ENCODE results near the gene EMID1.

EMID1 gene

DNA sequence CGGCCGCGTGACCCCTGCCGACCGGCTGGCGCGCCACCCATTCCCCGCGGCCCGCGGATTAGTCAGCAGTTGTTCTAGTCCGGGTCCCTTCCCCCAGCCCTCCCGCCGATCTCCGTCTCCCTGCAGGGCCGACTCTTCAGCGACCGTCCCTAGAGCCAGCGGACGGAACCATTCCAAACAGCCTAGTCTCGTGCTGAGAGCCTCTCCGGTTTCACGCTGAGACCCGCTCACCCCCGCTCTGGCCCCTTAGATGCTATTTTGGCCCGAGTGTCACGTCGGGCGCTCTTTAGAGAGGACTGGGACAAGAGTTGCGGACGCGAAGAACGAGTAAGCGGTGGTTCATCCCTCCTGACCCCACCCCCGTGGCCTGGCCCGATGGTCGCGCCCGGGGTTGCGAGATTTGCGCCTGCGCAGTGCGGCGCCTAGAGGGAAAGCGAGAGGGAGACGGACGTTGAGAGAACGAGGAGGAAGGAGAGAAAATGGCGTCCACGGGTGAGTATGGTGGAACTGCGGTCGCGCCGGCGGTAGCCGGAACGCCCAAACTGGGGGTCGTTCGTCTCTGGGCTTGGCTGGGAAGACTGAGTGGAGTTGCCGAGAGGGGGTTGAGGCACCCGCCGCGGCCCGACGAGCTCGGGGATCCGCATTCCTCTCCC lies 62.3 kb downstream of the EMID1 start, which contains the start of the genes EWSR1 and RHBDD3:
EWSR1 (plus strand) TSS at position 411 of the 653 bp plus-strand sequence; CDS start at position 480, 69 bp downstream.
RHBDD3 (minus strand) TSS at position 124 of the 653 bp plus-strand sequence. CDS start 2,355 bp downstream, outside the sequence.
- TF ChIP-seq, protein P1, sequence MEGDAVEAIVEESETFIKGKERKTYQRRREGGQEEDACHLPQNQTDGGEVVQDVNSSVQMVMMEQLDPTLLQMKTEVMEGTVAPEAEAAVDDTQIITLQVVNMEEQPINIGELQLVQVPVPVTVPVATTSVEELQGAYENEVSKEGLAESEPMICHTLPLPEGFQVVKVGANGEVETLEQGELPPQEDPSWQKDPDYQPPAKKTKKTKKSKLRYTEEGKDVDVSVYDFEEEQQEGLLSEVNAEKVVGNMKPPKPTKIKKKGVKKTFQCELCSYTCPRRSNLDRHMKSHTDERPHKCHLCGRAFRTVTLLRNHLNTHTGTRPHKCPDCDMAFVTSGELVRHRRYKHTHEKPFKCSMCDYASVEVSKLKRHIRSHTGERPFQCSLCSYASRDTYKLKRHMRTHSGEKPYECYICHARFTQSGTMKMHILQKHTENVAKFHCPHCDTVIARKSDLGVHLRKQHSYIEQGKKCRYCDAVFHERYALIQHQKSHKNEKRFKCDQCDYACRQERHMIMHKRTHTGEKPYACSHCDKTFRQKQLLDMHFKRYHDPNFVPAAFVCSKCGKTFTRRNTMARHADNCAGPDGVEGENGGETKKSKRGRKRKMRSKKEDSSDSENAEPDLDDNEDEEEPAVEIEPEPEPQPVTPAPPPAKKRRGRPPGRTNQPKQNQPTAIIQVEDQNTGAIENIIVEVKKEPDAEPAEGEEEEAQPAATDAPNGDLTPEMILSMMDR (IDR thresholded peaks at IDR 0.05; ENCODE audit: low read depth, low read length, missing control alignments): no peak
- peak; percentile 71 for DNase-seq (ENCODE audit: extremely low read depth, low read depth)
- H3K4me3 ChIP-seq (replicated peaks; ENCODE audit: low read depth, low read length): peak within 1 kb of the TSS; percentile 80

DNA sequence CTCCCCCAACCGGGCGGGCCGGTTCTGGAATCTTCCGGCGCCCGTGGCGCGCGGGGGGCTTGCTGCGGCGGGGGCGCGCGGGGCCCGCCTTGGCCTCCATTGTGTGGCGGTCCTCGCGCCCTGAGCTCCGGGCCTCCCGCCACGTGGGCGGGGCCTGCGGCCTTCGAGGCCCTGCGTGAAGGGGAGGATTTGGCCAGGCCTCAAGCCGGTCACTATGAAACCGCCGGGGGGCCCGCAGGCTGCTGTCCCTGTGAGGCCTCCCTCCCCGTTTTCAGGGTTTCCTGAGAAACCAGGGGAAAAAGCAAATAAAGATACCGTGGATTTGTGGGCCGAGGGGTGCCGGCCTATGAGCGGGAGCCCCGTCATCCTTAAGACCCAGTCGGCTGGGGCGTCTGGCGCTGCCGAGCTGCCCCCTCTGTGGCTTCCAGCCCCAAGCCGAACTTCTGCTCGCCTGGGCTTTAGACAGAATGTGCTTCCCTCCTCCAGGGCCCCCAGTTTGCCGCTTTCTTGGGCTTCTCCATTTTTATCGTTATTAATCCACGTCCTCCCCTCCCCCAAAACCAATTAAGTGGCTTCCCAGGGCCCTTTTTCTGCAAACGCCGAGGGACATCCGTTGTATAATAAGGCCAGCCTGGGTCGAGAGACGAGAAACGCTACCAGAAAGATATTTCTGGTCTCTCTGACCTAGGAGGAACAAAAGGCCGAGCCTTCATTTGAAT lies 63.0 kb downstream of the EMID1 start:
- no peak for DNase-seq (ENCODE audit: extremely low read depth, low read depth)
- TF ChIP-seq, protein P1 (IDR thresholded peaks at IDR 0.05; ENCODE audit: low read depth, low read length, missing control alignments): no peak

DNA sequence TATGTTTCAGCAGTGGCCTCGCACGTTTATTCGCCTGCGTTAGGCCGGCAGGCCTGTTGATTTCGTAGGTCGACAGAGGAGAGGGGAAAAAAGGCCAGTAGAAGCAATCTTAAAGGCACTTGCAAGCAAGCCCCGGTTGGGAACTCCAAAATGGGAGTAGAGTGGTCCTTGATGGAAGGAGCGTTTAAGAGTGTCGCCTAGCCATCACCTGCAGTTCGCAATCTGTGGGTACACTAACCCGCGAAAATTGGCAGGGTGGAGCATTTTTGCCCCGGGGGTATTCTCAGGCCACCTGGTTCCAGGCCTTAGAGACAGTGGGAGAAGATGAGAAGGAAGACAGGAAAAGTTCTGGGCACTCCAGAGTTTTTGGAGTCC lies 63.5 kb downstream of the EMID1 start:
- DNase-seq (ENCODE audit: extremely low read depth, low read depth): no peak
- TF ChIP-seq, protein P1 (IDR thresholded peaks at IDR 0.05; ENCODE audit: low read depth, low read length, missing control alignments): no peak
- peak overlapping the region; percentile 80 for H3K4me3 ChIP-seq (replicated peaks; ENCODE audit: low read depth, low read length)

More for the DNA sequence above, 63.0 kb downstream of the EMID1 start:
- peak overlapping the region; percentile 80 for H3K4me3 ChIP-seq (replicated peaks; ENCODE audit: low read depth, low read length)

DNA sequence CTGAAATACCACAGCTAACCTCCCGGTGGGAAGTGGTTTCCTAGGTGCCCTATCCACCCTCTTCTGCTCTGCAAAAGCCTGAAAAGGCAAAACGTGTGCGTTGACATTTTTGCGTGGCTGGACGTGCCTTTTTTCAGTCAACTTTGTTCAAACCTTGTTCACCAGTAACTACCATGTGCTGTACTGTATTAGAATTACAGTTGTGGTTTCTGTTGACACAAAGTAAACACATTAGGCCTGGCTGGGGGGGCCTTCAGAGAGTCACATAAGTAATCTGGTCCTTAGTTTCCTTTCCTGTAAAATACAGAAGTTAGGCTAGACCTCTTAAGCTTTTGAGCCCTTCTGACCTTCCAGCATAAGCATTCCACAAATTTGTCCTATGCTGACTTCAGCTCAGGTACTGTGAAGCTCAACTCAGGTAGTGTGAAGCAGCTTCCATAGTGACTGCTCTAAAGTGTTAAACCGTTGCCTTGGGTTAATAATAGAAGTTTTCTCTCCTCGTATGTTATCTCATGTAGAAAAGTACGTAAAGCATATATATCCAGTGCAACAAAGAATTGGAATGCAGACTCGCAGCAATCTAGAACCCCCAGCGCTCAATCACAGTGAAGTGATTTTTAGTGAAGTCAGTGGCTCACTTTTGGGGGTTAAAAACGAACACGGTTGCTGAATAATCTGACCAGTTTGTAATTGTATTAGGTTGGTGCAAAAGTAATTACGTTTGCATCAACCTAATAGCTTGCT lies 64.2 kb downstream of the EMID1 start:
- TF ChIP-seq, protein P1 (IDR thresholded peaks at IDR 0.05; ENCODE audit: low read depth, low read length, missing control alignments): no peak
- no peak for DNase-seq (ENCODE audit: extremely low read depth, low read depth)
- H3K4me3 ChIP-seq (replicated peaks; ENCODE audit: low read depth, low read length): peak overlapping the region; percentile 80

DNA sequence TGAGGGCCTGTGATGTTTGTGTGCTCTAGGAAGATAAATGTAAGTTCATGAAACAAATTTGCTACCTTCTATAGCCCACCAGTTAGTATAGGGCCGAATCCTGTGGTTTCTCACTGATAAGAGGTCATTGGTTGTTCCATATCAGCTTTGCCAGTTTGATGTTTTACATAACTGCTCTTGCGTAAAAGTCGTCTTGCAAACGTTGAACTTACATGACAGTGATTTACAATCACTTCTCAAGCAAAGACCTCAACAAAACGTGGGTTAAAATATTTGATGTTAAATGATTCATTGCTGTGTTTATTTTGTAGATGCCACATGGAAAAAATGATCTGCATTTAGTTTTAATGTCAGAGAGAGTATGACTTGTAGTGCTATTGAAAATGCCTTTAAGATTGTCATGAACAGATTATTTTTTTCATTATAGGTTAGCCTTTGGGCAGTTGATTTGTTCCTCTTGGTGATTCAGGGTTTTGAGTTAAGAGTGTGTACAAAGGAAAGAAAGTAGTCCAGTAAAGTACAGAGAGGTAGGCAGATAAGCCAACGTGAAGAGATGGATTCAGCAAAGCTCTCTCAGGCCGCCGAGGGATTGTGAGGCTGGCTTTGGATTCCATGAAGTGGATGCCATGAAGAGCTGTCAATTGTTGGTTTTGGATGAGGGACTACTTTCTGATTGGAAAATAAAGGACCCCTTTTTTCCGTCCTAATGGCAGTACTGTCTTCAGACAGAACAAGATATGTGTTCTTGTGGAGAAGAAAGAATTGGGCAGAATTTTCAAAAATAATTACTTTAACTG lies 65.0 kb downstream of the EMID1 start:
- peak overlapping the region; percentile 80 for H3K4me3 ChIP-seq (replicated peaks; ENCODE audit: low read depth, low read length)
- no peak for DNase-seq (ENCODE audit: extremely low read depth, low read depth)
- TF ChIP-seq, protein P1 (IDR thresholded peaks at IDR 0.05; ENCODE audit: low read depth, low read length, missing control alignments): no peak

DNA sequence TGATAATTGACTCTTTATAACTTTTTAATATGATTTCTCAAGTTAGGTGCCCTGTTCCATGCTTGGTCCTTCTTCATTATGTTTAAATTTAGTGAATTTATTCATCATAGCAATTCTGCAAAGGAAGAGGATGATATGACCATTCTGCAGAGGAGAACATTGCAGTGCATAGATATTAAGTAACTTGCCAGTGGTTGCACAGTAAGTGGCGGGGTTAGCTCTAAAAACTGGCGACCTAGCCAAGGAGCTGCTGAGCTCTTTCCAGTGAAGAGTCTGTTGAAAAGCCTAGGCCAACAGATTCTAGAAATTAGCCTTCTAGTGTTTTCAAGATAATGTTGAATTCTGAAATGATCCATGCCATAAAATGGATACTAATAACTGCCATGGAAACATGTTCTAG lies 66.9 kb downstream of the EMID1 start:
- no peak overlapping the region for H3K4me3 ChIP-seq (replicated peaks; ENCODE audit: low read depth, low read length)
- DNase-seq (ENCODE audit: extremely low read depth, low read depth): no peak
- TF ChIP-seq, protein P1 (IDR thresholded peaks at IDR 0.05; ENCODE audit: low read depth, low read length, missing control alignments): no peak
